H1 (cell line): ENCODE measurements around the gene BECN2. TPM values are rescaled to one million over a fixed set of nuclear protein-coding genes. Genes with fewer than 3 reads are reported as not detected.

ENCODE experiments used
- CTCF ChIA-PET: fragments of 300-600 bp; sonication (Branson Sonifier 250); formaldehyde crosslinking; loops from one replicate; lab custom pipeline; 2021; ENCODE audit not compliant: partially characterized antibody; lab: Charles Lee
- POLR2A ChIA-PET: fragments of 300-600 bp; sonication (Branson Sonifier 250); formaldehyde crosslinking; loops from one replicate; lab custom pipeline; 2021; ENCODE audit warnings: inconsistent platforms; ENCODE audit not compliant: partially characterized antibody; lab: Charles Lee
- DNase-seq, 2 experiments: peaks; one replicate each; pipeline versions ENCODE4 v3.0.0 to v3.0.0-alpha.2; 2010 to 2022; ENCODE audit warnings: low spot score in 2 of 2, low read depth in 1 of 2, mixed read lengths in 1 of 2
- FAIRE-seq: peaks from 2 replicates; lab custom pipeline; 2011; peaks lifted over from hg19 to GRCh38; lab: Jason Lieb, UNC
- H2AFZ ChIP-seq: 2 replicates; pipeline ENCODE4 v1.8.1; 2012; ENCODE audit warnings: low read length, inconsistent platforms
- H2AK5ac ChIP-seq: 2 replicates; pipeline ENCODE4 v1.6.1; 2013; ENCODE audit warnings: low read depth, low read length
- H2BK120ac ChIP-seq: replicated peaks from 2 replicates; pipeline ENCODE3; 2013; ENCODE audit warnings: low read depth, low read length, inconsistent platforms
- H2BK12ac ChIP-seq: 2 replicates; pipeline ENCODE4 v1.6.1; 2013; ENCODE audit warnings: low read depth, low read length
- H2BK15ac ChIP-seq: 2 replicates; pipeline ENCODE4 v1.6.1; 2013; ENCODE audit warnings: low read length
- H2BK20ac ChIP-seq: 2 replicates; pipeline ENCODE4 v1.6.1; 2013; ENCODE audit warnings: low read length
- H2BK5ac ChIP-seq: 2 replicates; pipeline ENCODE4 v1.6.1; 2013; ENCODE audit warnings: low read depth, low read length
- H3K14ac ChIP-seq: 2 replicates; pipeline ENCODE4 v1.6.1; 2013; ENCODE audit warnings: inconsistent platforms; ENCODE audit not compliant: insufficient read length
- H3K18ac ChIP-seq: 2 replicates; pipeline ENCODE4 v1.6.1; 2013; ENCODE audit warnings: low read length; ENCODE audit errors: extremely low read depth
- H3K23ac ChIP-seq: 2 replicates; pipeline ENCODE4 v1.6.1; 2013; ENCODE audit warnings: inconsistent platforms; ENCODE audit not compliant: insufficient read length
- H3K23me2 ChIP-seq: 2 replicates; pipeline ENCODE4 v1.6.1; 2013; ENCODE audit warnings: low read depth, low read length
- H3K27ac ChIP-seq: 2 replicates; pipeline ENCODE4 v1.6.1; 2011; ENCODE audit warnings: low read depth, low read length, inconsistent platforms
- H3K27me3 ChIP-seq, 4 experiments: replicated peaks in 1 of 4; 1 replicate in 1 of 4; 2 replicates in 3 of 4; pipeline versions ENCODE4 v1.6.1 to v1.8.1; 2011 to 2013; ENCODE audit warnings: low read length in 3 of 4, mild to moderate bottlenecking in 3 of 4, inconsistent platforms in 2 of 4, mixed read lengths in 2 of 4, moderate library complexity in 1 of 4; ENCODE audit not compliant: control insufficient read depth in 3 of 4, insufficient read depth in 3 of 4; ENCODE audit errors: extremely low read depth in 1 of 4
- H3K36me3 ChIP-seq, 4 experiments: 2 replicates each; pipeline versions ENCODE4 v1.6.1 to v1.8.1; 2011 to 2013; ENCODE audit warnings: mild to moderate bottlenecking in 4 of 4, low read length in 3 of 4, moderate library complexity in 2 of 4, control low read depth in 1 of 4, inconsistent platforms in 1 of 4; ENCODE audit not compliant: insufficient read depth in 4 of 4, control insufficient read depth in 2 of 4
- H3K4ac ChIP-seq: replicated peaks from 2 replicates; pipeline ENCODE3; 2013; ENCODE audit warnings: low read length, low read depth, mixed read lengths, inconsistent platforms; ENCODE audit not compliant: insufficient read length
- H3K4me1 ChIP-seq, 4 experiments: replicated peaks in 1 of 4; 1 replicate in 1 of 4; 2 replicates in 3 of 4; pipeline versions ENCODE4 v1.6.1 to v1.8.1; 2011 to 2013; ENCODE audit warnings: low read length in 3 of 4, inconsistent platforms in 2 of 4, mixed read lengths in 1 of 4; ENCODE audit not compliant: insufficient read depth in 4 of 4, control insufficient read depth in 3 of 4
- H3K4me2 ChIP-seq, 2 experiments: 2 replicates each; pipeline versions ENCODE4 v1.6.1 to v1.8.1; 2011 to 2013; ENCODE audit warnings: low read depth in 2 of 2, low read length in 2 of 2, control low read depth in 1 of 2, inconsistent platforms in 1 of 2, mild to moderate bottlenecking in 1 of 2; ENCODE audit not compliant: insufficient read depth in 1 of 2
- H3K4me3 ChIP-seq, 4 experiments: fragments of 200-600, 300-600 bp in 1 of 4; sonication (generic), shearing (Covaris generic), sonication (Bioruptor Twin) in 1 of 4; 2 replicates each; pipeline versions ENCODE4 v1.5.1 to v1.8.1; 2011 to 2016; ENCODE audit warnings: low read length in 4 of 4, low read depth in 3 of 4, control low read depth in 2 of 4, inconsistent platforms in 2 of 4, mild to moderate bottlenecking in 2 of 4, mixed read lengths in 1 of 4, moderate library complexity in 1 of 4; ENCODE audit not compliant: insufficient read depth in 2 of 4; ENCODE audit errors: extremely low read depth in 1 of 4
- H3K56ac ChIP-seq: replicated peaks from 2 replicates; pipeline ENCODE3; 2013; ENCODE audit warnings: low read depth, mild to moderate bottlenecking, mixed read lengths, low read length, inconsistent platforms; ENCODE audit not compliant: insufficient read length
- H3K79me1 ChIP-seq: 2 replicates; pipeline ENCODE4 v1.6.1; 2013; ENCODE audit warnings: low read depth, low read length, control low read depth
- H3K79me2 ChIP-seq, 2 experiments: 2 replicates each; pipeline versions ENCODE4 v1.6.1 to v1.8.1; 2012 to 2013; ENCODE audit warnings: low read length in 2 of 2, mild to moderate bottlenecking in 2 of 2, inconsistent platforms in 1 of 2; ENCODE audit not compliant: insufficient read depth in 2 of 2, control insufficient read depth in 1 of 2
- H3K9ac ChIP-seq, 4 experiments: replicated peaks in 1 of 4; 1 replicate in 1 of 4; 2 replicates in 3 of 4; pipeline versions ENCODE4 v1.6.1 to v1.8.1; 2011 to 2013; ENCODE audit warnings: low read depth in 3 of 4, low read length in 3 of 4, control low read depth in 2 of 4, mild to moderate bottlenecking in 2 of 4, moderate library complexity in 2 of 4, inconsistent platforms in 1 of 4; ENCODE audit errors: extremely low read depth in 1 of 4
- H3K9me3 ChIP-seq, 2 experiments: 2 replicates each; pipeline versions ENCODE4 v1.6.1 to v1.8.1; 2012 to 2013; ENCODE audit warnings: mild to moderate bottlenecking in 2 of 2, moderate library complexity in 2 of 2, control low read depth in 1 of 2, inconsistent platforms in 1 of 2, low read depth in 1 of 2, low read length in 1 of 2, mixed read lengths in 1 of 2; ENCODE audit not compliant: insufficient read depth in 2 of 2
- H4K20me1 ChIP-seq, 2 experiments: replicated peaks in 1 of 2; 2 replicates each; pipeline versions ENCODE3 to v1.8.1; 2011 to 2013; ENCODE audit warnings: inconsistent platforms in 2 of 2, low read length in 2 of 2, mild to moderate bottlenecking in 1 of 2; ENCODE audit not compliant: insufficient read depth in 2 of 2, control insufficient read depth in 1 of 2
- H4K5ac ChIP-seq: 2 replicates; pipeline ENCODE4 v1.6.1; 2013; ENCODE audit warnings: low read length, low read depth, mixed read lengths, inconsistent platforms; ENCODE audit not compliant: insufficient read length
- H4K8ac ChIP-seq: 2 replicates; pipeline ENCODE4 v1.8.0; 2013; ENCODE audit warnings: mild to moderate bottlenecking, moderate library complexity, low read length, inconsistent platforms; ENCODE audit not compliant: insufficient read depth; ENCODE audit errors: extremely low read depth
- H4K91ac ChIP-seq: replicated peaks from 2 replicates; pipeline ENCODE3; 2013; ENCODE audit warnings: low read length, mixed read lengths, inconsistent platforms; ENCODE audit not compliant: insufficient read length
- CBX8 ChIP-seq: fragments of 300-800, 300-1000 bp; sonication (generic); IDR thresholded peaks from 2 replicates; pipeline ENCODE4 v1.7.1; 2016; ENCODE audit warnings: low read depth, low read length, borderline replicate concordance
- FOSL1 ChIP-seq: IDR thresholded peaks from 2 replicates; pipeline ENCODE4 v1.6.1; 2011; ENCODE audit warnings: mild to moderate bottlenecking, low read depth, low read length, moderate library complexity; ENCODE audit not compliant: insufficient read depth
- HDAC2 ChIP-seq, 2 experiments: fragments of 300-600 bp in 1 of 2; sonication (generic) in 1 of 2; IDR thresholded peaks; 2 replicates each; pipeline ENCODE4 v1.6.1; 2011 to 2012; ENCODE audit warnings: low read depth in 2 of 2, low read length in 2 of 2, mild to moderate bottlenecking in 2 of 2, moderate library complexity in 2 of 2, borderline replicate concordance in 1 of 2, inconsistent platforms in 1 of 2
- RAD21 ChIP-seq, 2 experiments: IDR thresholded peaks in 1 of 2; conservative IDR thresholded peaks in 1 of 2; 2 replicates each; pipeline ENCODE4 v1.6.1; 2011; ENCODE audit warnings: low read depth in 2 of 2, low read length in 2 of 2, improper control_type of control experiment in 1 of 2, inconsistent platforms in 1 of 2, mild to moderate bottlenecking in 1 of 2, moderate library complexity in 1 of 2
- SIN3A ChIP-seq, 2 experiments: IDR thresholded peaks in 1 of 2; conservative IDR thresholded peaks in 1 of 2; 2 replicates each; pipeline ENCODE4 v1.6.1; 2011 to 2012; ENCODE audit warnings: low read length in 2 of 2, improper control_type of control experiment in 1 of 2, low read depth in 1 of 2, mild to moderate bottlenecking in 1 of 2
- TBP ChIP-seq: IDR thresholded peaks from 2 replicates; pipeline ENCODE4 v1.6.1; 2011; ENCODE audit warnings: low read depth, low read length, improper control_type of control experiment
- WGBS, 2 experiments: shearing (Covaris generic) in 1 of 2; methylation state at CpG; one replicate each; pipeline versions ENCODE4 v1.1.6 to v1.1.7; 2013 to 2015; ENCODE audit warnings: low lambda C conversion rate in 2 of 2, mixed read lengths in 2 of 2, inconsistent platforms in 1 of 2, low coverage in 1 of 2, missing lambda C conversion rate in 1 of 2; ENCODE audit not compliant: insufficient replicate concordance in 2 of 2, insufficient coverage in 1 of 2, insufficient read length in 1 of 2; ENCODE audit errors: extremely low coverage in 1 of 2, missing lambda C conversion rate in 1 of 2; 5-methylcytosine and 5-hydroxymethylcytosine counted together
- polyA plus RNA-seq, 7 experiments: library from polyadenylated mRNA; depleted of rRNA in 3 of 7; stranded (reverse) in 5 of 7; unstranded in 2 of 7; fragments of >200 nt in 5 of 7; fragments of 200-250 nt in 2 of 7; gene quantifications; 1 replicate in 5 of 7; 2 replicates in 1 of 7; 4 replicates in 1 of 7; pipeline versions ENCODE4 v1.2.1 to v1.2.3, GENCODE V29; 2011 to 2013; ENCODE audit warnings: missing spikeins in 2 of 7, mixed read lengths in 2 of 7
- total RNA-seq: library from RNA; stranded (reverse); fragmentation: NEBNext Ultra II Directional; extraction: Animal tissue kit (Norgen Biotek cat#: 25700); gene quantifications from 2 replicates; pipeline ENCODE4 v1.2.1, GENCODE V29; 2021
- TF ChIP-seq, protein P1 (sequence below): IDR thresholded peaks from 2 replicates; pipeline ENCODE4 v1.6.1; 2011; ENCODE audit warnings: low read length, improper control_type of control experiment

Gene BECN2
- total and polyA plus RNA-seq, 2 of the 8 experiments (the other 6 are each of a cell fraction or from before 2014, with no cell fraction given), result not detected

GRCh38 chr1:241924080-241924808, 33.3 kb upstream of the BECN2 start:
- H2BK20ac ChIP-seq, result no peak overlapping the region
- no peak overlapping the region for H3K18ac ChIP-seq
- H3K4ac ChIP-seq, result no peak overlapping the region
- WGBS, 2 experiments, result 86% methylated on average over 10 of the region's 10 CpGs; no CpG with 5 or more reads in 1 of the 2 experiments
- H3K9me3 ChIP-seq, result no peaks in the 10 kb centered on the region
- no peak overlapping the region for H4K8ac ChIP-seq
- DNase-seq (no peak), FAIRE-seq (no peak)
- no peak overlapping the region for H3K27ac ChIP-seq
- H3K4me1 ChIP-seq, result no peaks in the 10 kb centered on the region
- no peaks in the 10 kb centered on the region for H4K20me1 ChIP-seq
- H2AFZ ChIP-seq, result no peak overlapping the region
- H3K79me2 ChIP-seq, result no peaks in the 10 kb centered on the region
- H3K23ac ChIP-seq, result no peak overlapping the region
- CTCF ChIA-PET, result interaction anchor here (1.4 kb wide), 1 partner anchor 76 kb away, joined by 3 read pairs; no protein-coding TSS in a partner anchor
- H3K27me3 ChIP-seq, result no peaks in the 10 kb centered on the region
- H3K23me2 ChIP-seq, result no peaks in the 10 kb centered on the region
- H4K91ac ChIP-seq, result no peak overlapping the region
- no peak overlapping the region for H2BK12ac ChIP-seq
- POLR2A ChIA-PET, result no interaction called here
- no peak overlapping the region for H2BK120ac ChIP-seq
- H3K79me1 ChIP-seq, result no peaks in the 10 kb centered on the region
- H4K5ac ChIP-seq, result no peak overlapping the region
- no peak overlapping the region for H3K4me2 ChIP-seq
- H3K4me3 ChIP-seq, result no peak overlapping the region
- no peak overlapping the region for H2AK5ac ChIP-seq
- H3K14ac ChIP-seq, result no peak overlapping the region
- no peak overlapping the region for H2BK15ac ChIP-seq
- no peak overlapping the region for H3K56ac ChIP-seq
- H3K9ac ChIP-seq, result no peak overlapping the region
- H3K36me3 ChIP-seq, result no peaks in the 10 kb centered on the region
- H2BK5ac ChIP-seq, result no peak overlapping the region
- TF ChIP-seq, protein P1, sequence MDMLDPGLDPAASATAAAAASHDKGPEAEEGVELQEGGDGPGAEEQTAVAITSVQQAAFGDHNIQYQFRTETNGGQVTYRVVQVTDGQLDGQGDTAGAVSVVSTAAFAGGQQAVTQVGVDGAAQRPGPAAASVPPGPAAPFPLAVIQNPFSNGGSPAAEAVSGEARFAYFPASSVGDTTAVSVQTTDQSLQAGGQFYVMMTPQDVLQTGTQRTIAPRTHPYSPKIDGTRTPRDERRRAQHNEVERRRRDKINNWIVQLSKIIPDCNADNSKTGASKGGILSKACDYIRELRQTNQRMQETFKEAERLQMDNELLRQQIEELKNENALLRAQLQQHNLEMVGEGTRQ, result no peak
- TF ChIP-seq TBP (no peak), FOSL1 (no peak), CBX8 (no peak), HDAC2 (IDR thresholded peaks at IDR 0.05; ENCODE audit: borderline replicate concordance in 1 of 2, low read depth in 2 of 2, low read length in 2 of 2) (no peak), SIN3A (conservative IDR thresholded peaks at IDR 0.05 in 1 of 2, IDR thresholded peaks at IDR 0.05 in 1 of 2; ENCODE audit: low read depth in 1 of 2, low read length in 2 of 2) (no peak), RAD21 (IDR thresholded peaks at IDR 0.05 in 1 of 2, conservative IDR thresholded peaks at IDR 0.05 in 1 of 2; ENCODE audit: low read depth in 2 of 2, low read length in 2 of 2) (no peak)
